DND-41 (cell line): ENCODE results near the gene SCGB3A2.

ENCODE experiments used
- ATAC-seq: fragments of 200-7000 bp; cut with Tn5 transposase; 3 replicates; pipeline ENCODE4 v1.9.1; 2021; ENCODE audit warnings: low read depth; ENCODE audit not compliant: insufficient read depth
- DNase-seq: peaks from one replicate; pipeline ENCODE4 v3.0.0-alpha.2; 2020
- H2AFZ ChIP-seq: 2 replicates; pipeline ENCODE4 v1.6.0; 2012; ENCODE audit warnings: low read depth, low read length
- H3K27ac ChIP-seq: 2 replicates; pipeline ENCODE4 v1.5.1; 2012; ENCODE audit warnings: low read length, inconsistent platforms
- H3K27me3 ChIP-seq: fragments of 200-600 bp; sonication (generic); 2 replicates; pipeline ENCODE4 v1.6.0; 2012; ENCODE audit warnings: low read length, mild to moderate bottlenecking, inconsistent platforms; ENCODE audit not compliant: insufficient read depth, poor library complexity
- H3K36me3 ChIP-seq: 2 replicates; pipeline ENCODE4 v1.5.1; 2012; ENCODE audit warnings: low read length, inconsistent platforms; ENCODE audit not compliant: insufficient read depth
- H3K4me1 ChIP-seq: 2 replicates; pipeline ENCODE4 v1.5.1; 2012; ENCODE audit warnings: mild to moderate bottlenecking, low read length; ENCODE audit not compliant: insufficient read depth
- H3K4me2 ChIP-seq: 2 replicates; pipeline ENCODE4 v1.6.0; 2012; ENCODE audit warnings: mild to moderate bottlenecking, moderate library complexity, low read length, inconsistent platforms; ENCODE audit not compliant: insufficient read depth
- H3K4me3 ChIP-seq, 2 experiments: fragments of 200-600 bp in 1 of 2; shearing (Covaris generic) in 1 of 2; 2 replicates each; pipeline ENCODE4 v1.5.1; 2012 to 2016; ENCODE audit warnings: inconsistent platforms in 2 of 2, low read length in 2 of 2, mild to moderate bottlenecking in 2 of 2, low read depth in 1 of 2, moderate library complexity in 1 of 2
- H3K79me2 ChIP-seq: 2 replicates; pipeline ENCODE4 v1.6.0; 2012; ENCODE audit warnings: low read length, inconsistent platforms; ENCODE audit not compliant: insufficient read depth
- H3K9ac ChIP-seq: 2 replicates; pipeline ENCODE4 v1.6.0; 2012; ENCODE audit warnings: low read depth, mild to moderate bottlenecking, inconsistent platforms, low read length, moderate library complexity
- H3K9me3 ChIP-seq: 2 replicates; pipeline ENCODE4 v1.5.1; 2012; ENCODE audit warnings: low read length, moderate library complexity, mild to moderate bottlenecking, inconsistent platforms; ENCODE audit not compliant: insufficient read depth, severe bottlenecking
- H4K20me1 ChIP-seq: 2 replicates; pipeline ENCODE4 v1.6.0; 2012; ENCODE audit warnings: low read length; ENCODE audit not compliant: insufficient read depth
- CTCF ChIP-seq: IDR thresholded peaks from 2 replicates; pipeline ENCODE4 v1.5.1; 2012; ENCODE audit warnings: borderline replicate concordance, low read length, moderate library complexity, mild to moderate bottlenecking; ENCODE audit not compliant: poor library complexity, severe bottlenecking; ENCODE audit errors: extremely low read depth
- EZH2 ChIP-seq: IDR thresholded peaks from 3 replicates; pipeline ENCODE4 v1.6.1; 2012; ENCODE audit warnings: borderline replicate concordance, low read depth, mild to moderate bottlenecking, moderate library complexity, low read length, inconsistent platforms; ENCODE audit not compliant: severe bottlenecking

SCGB3A2 gene

DNA sequence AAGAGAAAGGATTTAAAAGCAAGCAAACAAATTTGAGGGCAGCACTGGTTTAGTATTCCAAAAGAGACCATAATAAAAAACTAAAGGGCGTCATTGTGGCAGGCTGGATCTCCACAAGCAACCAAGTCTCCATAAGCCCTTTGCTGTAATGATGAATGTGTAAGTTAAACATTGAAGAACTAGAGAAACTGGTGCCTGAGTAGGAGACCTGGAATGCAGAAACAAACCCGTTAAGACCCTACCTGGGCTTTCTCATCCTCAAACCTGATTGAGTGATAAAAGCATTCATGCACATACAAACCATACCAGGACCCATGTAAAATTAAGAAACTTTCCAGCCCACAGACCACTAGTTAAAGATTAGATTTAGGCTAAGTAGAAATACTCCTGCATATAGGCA, 1.9 kb upstream of the SCGB3A2 start:
- Histone ChIP-seq H3K4me2 (no peak overlapping the region), H3K9ac (no peak overlapping the region), H3K27me3 (peaks cover 3% of the 10 kb centered on the region), H3K4me1 (no peaks in the 10 kb centered on the region), H4K20me1 (no peaks in the 10 kb centered on the region), H3K27ac (no peak overlapping the region), H2AFZ (no peak overlapping the region), H3K79me2 (no peaks in the 10 kb centered on the region), H3K36me3 (no peaks in the 10 kb centered on the region), H3K9me3 (no peaks in the 10 kb centered on the region), H3K4me3 (no peak overlapping the region)
- TF ChIP-seq EZH2 (no peak), CTCF (no peak)
- no peak for ATAC-seq
- DNase-seq, result no peak

GRCh38 chr5:147879784-147880183, 1.3 kb downstream of the SCGB3A2 start:
- DNase-seq (no peak), ATAC-seq (no peak)
- Histone ChIP-seq H3K36me3 (no peaks in the 10 kb centered on the region), H3K9me3 (no peaks in the 10 kb centered on the region), H3K79me2 (no peaks in the 10 kb centered on the region), H3K27me3 (peaks cover 3% of the 10 kb centered on the region), H4K20me1 (no peaks in the 10 kb centered on the region), H3K27ac (no peak overlapping the region), H3K4me3 (no peak overlapping the region), H2AFZ (no peak overlapping the region), H3K4me2 (no peak overlapping the region), H3K4me1 (no peaks in the 10 kb centered on the region), H3K9ac (no peak overlapping the region)
- TF ChIP-seq EZH2 (no peak), CTCF (no peak)

DNA sequence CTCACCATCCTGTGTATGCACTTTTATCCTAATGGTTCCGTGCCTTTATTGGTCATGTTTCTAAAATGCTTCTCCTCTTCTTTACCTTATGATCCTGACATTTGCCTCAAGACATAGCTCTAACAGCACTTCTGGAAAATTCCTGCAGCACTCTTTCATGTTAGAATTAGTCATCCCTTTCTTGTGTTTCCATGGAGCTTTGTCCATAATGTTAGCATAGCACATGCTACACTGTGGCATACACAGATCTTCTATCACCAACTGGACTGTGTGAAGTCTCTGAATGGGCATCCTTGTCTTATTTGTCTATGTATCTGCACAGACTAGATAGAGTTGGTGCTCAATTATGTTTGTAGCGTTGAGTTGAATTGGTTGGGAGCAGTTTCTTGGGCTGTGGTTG, 2.0 kb downstream of the SCGB3A2 start:
- no peak for TF ChIP-seq CTCF
- TF ChIP-seq EZH2, result no peak
- H3K4me2 ChIP-seq, result no peak overlapping the region
- H4K20me1 ChIP-seq, result no peaks in the 10 kb centered on the region
- no peak overlapping the region for H2AFZ ChIP-seq
- no peak for ATAC-seq
- no peaks in the 10 kb centered on the region for H3K36me3 ChIP-seq
- H3K27ac ChIP-seq, result no peak overlapping the region
- no peaks in the 10 kb centered on the region for H3K4me1 ChIP-seq
- H3K27me3 ChIP-seq, result peaks cover 3% of the 10 kb centered on the region
- no peak overlapping the region for H3K9ac ChIP-seq
- H3K9me3 ChIP-seq, result no peaks in the 10 kb centered on the region
- DNase-seq, result no peak
- H3K79me2 ChIP-seq, result no peaks in the 10 kb centered on the region
- no peak overlapping the region for H3K4me3 ChIP-seq

DNA sequence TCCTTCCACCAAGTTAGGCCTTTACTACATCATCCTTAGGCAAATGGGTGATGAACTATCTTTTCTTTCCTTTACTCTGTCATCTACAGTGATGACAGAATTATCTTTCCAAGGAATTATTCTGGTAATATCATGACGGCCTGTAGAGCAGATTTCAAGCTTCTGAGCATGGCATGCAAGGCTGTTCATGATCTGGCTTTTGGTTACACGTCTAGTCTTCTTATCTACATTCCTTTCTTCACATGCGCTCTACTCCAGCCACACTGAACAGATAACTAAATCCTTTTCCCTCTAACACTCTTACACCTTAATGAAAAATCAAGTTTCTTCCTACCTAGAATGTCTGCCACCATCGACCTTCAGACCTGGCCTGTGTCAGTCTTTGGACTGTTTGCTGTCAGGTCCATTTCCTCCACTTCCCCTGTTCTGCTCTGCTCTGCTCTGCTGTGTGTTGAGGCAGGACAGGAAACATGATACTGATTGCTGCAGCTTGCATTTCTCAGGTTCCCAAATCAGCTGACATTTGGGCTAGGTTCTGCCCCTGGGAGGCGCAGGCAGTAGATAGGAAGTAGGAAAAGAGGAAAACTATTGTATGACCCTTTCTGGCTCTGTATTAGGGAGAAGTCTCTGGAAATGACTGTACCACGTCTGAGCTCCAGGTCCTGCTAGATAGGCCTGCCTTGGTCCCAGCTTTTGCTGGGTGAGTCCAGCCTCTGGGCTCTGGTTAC, 4.2 kb downstream of the SCGB3A2 start:
- Histone ChIP-seq H3K36me3 (no peaks in the 10 kb centered on the region), H3K9ac (no peak overlapping the region)
- no peak for TF ChIP-seq CTCF
- TF ChIP-seq EZH2, result no peak

More for the DNA sequence above, 4.2 kb downstream of the SCGB3A2 start:
- DNase-seq (no peak), ATAC-seq (no peak)
- no peaks in the 10 kb centered on the region for H3K9me3 ChIP-seq
- H3K27me3 ChIP-seq, result peaks cover 3% of the 10 kb centered on the region
- no peaks in the 10 kb centered on the region for H3K79me2 ChIP-seq
- no peaks in the 10 kb centered on the region for H4K20me1 ChIP-seq
- H3K27ac ChIP-seq, result no peak overlapping the region
- no peak overlapping the region for H3K4me3 ChIP-seq
- no peaks in the 10 kb centered on the region for H3K4me1 ChIP-seq
- no peak overlapping the region for H3K4me2 ChIP-seq
- no peak overlapping the region for H2AFZ ChIP-seq
